ENCODE results near the gene MMP2.

- TF ChIP-seq TAF1 (IDR thresholded peaks at IDR 0.05; ENCODE audit: low read depth, low read length): no peak
- no peak for TF ChIP-seq POLR2AphosphoS5 (IDR thresholded peaks at IDR 0.05; ENCODE audit: low read depth, low read length)
- TF ChIP-seq POLR2A (IDR thresholded peaks at IDR 0.05; ENCODE audit: low read depth, low read length): no peak
Observed at GRCh38 chr16:55498101-55498500, 19.1 kb downstream of the MMP2 start.

Data from GM12891 (cell line).